ENCODE measurements around the gene PLEKHF1. TPM values are rescaled to one million over a fixed set of nuclear protein-coding genes. Genes with fewer than 3 reads are reported as not detected.

The PLEKHF1 gene
- total and polyA plus RNA-seq, 2 experiments from 2014 or later, result 10.1 to 25.1 TPM

DNA sequence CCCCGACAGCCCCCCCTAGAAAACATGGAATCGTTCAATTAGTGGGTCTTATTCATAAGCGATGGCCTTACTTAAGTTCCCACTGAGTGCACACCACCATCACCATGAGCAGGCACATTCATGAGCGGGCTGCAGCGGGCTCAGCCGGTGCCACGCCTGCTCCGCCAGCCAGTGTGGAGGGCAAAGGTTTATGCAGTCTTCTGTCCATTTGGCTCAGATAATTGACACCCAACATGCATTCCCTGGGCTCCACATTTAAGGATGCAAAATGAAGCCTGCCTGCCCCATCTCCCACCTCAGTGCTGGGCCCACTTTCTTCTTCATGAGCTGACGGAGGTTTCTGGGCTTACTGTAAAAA, 37.7 kb downstream of the PLEKHF1 start (continued):
- TF ChIP-seq, protein P1, sequence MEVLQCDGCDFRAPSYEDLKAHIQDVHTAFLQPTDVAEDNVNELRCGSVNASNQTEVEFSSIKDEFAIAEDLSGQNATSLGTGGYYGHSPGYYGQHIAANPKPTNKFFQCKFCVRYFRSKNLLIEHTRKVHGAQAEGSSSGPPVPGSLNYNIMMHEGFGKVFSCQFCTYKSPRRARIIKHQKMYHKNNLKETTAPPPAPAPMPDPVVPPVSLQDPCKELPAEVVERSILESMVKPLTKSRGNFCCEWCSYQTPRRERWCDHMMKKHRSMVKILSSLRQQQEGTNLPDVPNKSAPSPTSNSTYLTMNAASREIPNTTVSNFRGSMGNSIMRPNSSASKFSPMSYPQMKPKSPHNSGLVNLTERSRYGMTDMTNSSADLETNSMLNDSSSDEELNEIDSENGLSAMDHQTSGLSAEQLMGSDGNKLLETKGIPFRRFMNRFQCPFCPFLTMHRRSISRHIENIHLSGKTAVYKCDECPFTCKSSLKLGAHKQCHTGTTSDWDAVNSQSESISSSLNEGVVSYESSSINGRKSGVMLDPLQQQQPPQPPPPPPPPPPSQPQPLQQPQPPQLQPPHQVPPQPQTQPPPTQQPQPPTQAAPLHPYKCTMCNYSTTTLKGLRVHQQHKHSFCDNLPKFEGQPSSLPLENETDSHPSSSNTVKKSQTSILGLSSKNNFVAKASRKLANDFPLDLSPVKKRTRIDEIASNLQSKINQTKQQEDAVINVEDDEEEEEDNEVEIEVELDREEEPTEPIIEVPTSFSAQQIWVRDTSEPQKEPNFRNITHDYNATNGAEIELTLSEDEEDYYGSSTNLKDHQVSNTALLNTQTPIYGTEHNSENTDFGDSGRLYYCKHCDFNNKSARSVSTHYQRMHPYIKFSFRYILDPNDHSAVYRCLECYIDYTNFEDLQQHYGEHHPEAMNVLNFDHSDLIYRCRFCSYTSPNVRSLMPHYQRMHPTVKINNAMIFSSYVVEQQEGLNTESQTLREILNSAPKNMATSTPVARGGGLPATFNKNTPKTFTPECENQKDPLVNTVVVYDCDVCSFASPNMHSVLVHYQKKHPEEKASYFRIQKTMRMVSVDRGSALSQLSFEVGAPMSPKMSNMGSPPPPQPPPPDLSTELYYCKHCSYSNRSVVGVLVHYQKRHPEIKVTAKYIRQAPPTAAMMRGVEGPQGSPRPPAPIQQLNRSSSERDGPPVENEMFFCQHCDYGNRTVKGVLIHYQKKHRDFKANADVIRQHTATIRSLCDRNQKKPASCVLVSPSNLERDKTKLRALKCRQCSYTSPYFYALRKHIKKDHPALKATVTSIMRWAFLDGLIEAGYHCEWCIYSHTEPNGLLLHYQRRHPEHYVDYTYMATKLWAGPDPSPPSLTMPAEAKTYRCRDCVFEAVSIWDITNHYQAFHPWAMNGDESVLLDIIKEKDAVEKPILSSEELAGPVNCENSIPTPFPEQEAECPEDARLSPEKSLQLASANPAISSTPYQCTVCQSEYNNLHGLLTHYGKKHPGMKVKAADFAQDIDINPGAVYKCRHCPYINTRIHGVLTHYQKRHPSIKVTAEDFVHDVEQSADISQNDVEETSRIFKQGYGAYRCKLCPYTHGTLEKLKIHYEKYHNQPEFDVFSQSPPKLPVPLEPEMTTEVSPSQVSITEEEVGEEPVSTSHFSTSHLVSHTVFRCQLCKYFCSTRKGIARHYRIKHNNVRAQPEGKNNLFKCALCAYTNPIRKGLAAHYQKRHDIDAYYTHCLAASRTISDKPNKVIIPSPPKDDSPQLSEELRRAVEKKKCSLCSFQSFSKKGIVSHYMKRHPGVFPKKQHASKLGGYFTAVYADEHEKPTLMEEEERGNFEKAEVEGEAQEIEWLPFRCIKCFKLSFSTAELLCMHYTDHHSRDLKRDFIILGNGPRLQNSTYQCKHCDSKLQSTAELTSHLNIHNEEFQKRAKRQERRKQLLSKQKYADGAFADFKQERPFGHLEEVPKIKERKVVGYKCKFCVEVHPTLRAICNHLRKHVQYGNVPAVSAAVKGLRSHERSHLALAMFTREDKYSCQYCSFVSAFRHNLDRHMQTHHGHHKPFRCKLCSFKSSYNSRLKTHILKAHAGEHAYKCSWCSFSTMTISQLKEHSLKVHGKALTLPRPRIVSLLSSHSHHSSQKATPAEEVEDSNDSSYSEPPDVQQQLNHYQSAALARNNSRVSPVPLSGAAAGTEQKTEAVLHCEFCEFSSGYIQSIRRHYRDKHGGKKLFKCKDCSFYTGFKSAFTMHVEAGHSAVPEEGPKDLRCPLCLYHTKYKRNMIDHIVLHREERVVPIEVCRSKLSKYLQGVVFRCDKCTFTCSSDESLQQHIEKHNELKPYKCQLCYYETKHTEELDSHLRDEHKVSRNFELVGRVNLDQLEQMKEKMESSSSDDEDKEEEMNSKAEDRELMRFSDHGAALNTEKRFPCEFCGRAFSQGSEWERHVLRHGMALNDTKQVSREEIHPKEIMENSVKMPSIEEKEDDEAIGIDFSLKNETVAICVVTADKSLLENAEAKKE (CRISPR knock-in tag; IDR thresholded peaks at IDR 0.05), result no peak
- TF ChIP-seq POLR2AphosphoS5 (IDR thresholded peaks at IDR 0.05; ENCODE audit: low read depth), result no peak

DNA sequence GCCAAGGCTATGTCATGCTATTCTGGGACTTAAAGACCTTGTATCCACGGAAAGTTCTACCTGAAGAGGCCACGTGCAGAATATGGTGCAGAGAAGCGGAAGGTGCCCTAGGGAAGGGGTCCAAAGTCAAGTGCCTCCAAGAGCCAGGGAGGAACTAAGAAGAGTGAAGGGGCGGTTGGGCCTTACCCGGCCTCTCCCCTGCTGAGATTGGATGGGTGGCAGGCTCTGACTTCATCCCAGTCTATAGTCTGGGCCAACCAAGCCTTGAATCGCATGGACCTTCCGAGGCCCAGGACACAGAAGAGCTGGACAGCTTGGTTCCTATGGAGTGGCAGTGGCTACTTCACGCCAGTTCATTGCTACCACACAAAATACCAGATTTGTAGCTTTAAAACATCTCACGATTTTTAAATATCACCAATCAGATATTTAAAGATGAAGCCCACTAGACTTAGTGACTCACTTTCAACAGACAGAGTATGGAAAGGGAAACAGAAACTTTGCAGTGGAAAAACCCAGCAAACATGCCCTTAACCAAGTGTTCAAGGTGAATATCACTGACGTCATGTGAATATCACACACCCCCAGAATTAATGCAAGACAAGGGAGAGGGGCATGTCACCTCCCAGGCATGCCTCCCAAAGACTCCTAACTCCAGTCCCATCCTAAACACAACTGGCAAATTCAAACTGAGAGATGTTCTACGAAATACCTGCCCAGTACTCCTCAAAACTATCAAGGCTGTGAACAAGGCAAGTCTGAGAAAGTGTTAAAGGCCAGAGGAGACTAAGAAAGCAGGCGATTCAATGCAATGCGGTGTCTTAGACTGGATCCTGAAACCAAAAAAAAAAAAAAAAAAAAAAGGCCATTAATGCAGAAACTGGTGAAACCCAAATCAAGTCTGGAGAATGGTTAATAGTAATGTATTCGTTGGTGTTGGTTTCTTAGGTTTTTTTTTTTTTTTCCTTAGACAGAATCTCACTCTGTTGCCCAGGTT, 39.6 kb downstream of the PLEKHF1 start:
- 0 out of 2 replicates have a peak overlapping the region, but pooled peaks have one; percentile 45 for H3K27ac Mint-ChIP-seq
- TF ChIP-seq JUNB (IDR thresholded peaks at IDR 0.05; ENCODE audit: unreplicated experiment), result no peak
- TF ChIP-seq, protein P2, sequence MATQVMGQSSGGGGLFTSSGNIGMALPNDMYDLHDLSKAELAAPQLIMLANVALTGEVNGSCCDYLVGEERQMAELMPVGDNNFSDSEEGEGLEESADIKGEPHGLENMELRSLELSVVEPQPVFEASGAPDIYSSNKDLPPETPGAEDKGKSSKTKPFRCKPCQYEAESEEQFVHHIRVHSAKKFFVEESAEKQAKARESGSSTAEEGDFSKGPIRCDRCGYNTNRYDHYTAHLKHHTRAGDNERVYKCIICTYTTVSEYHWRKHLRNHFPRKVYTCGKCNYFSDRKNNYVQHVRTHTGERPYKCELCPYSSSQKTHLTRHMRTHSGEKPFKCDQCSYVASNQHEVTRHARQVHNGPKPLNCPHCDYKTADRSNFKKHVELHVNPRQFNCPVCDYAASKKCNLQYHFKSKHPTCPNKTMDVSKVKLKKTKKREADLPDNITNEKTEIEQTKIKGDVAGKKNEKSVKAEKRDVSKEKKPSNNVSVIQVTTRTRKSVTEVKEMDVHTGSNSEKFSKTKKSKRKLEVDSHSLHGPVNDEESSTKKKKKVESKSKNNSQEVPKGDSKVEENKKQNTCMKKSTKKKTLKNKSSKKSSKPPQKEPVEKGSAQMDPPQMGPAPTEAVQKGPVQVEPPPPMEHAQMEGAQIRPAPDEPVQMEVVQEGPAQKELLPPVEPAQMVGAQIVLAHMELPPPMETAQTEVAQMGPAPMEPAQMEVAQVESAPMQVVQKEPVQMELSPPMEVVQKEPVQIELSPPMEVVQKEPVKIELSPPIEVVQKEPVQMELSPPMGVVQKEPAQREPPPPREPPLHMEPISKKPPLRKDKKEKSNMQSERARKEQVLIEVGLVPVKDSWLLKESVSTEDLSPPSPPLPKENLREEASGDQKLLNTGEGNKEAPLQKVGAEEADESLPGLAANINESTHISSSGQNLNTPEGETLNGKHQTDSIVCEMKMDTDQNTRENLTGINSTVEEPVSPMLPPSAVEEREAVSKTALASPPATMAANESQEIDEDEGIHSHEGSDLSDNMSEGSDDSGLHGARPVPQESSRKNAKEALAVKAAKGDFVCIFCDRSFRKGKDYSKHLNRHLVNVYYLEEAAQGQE (IDR thresholded peaks at IDR 0.05; ENCODE audit: unreplicated experiment), result no peak
- TF ChIP-seq, protein P3, sequence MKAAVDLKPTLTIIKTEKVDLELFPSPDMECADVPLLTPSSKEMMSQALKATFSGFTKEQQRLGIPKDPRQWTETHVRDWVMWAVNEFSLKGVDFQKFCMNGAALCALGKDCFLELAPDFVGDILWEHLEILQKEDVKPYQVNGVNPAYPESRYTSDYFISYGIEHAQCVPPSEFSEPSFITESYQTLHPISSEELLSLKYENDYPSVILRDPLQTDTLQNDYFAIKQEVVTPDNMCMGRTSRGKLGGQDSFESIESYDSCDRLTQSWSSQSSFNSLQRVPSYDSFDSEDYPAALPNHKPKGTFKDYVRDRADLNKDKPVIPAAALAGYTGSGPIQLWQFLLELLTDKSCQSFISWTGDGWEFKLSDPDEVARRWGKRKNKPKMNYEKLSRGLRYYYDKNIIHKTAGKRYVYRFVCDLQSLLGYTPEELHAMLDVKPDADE (IDR thresholded peaks at IDR 0.05), result no peak
- no peak for TF ChIP-seq NANOG (IDR thresholded peaks at IDR 0.05; ENCODE audit: borderline replicate concordance)
- no peak for TF ChIP-seq ZNF114 (CRISPR knock-in tag; IDR thresholded peaks at IDR 0.05)
- TF ChIP-seq EZH2 (IDR thresholded peaks at IDR 0.05; ENCODE audit: low read depth, unreplicated experiment), result no peak
- TF ChIP-seq, protein P4, sequence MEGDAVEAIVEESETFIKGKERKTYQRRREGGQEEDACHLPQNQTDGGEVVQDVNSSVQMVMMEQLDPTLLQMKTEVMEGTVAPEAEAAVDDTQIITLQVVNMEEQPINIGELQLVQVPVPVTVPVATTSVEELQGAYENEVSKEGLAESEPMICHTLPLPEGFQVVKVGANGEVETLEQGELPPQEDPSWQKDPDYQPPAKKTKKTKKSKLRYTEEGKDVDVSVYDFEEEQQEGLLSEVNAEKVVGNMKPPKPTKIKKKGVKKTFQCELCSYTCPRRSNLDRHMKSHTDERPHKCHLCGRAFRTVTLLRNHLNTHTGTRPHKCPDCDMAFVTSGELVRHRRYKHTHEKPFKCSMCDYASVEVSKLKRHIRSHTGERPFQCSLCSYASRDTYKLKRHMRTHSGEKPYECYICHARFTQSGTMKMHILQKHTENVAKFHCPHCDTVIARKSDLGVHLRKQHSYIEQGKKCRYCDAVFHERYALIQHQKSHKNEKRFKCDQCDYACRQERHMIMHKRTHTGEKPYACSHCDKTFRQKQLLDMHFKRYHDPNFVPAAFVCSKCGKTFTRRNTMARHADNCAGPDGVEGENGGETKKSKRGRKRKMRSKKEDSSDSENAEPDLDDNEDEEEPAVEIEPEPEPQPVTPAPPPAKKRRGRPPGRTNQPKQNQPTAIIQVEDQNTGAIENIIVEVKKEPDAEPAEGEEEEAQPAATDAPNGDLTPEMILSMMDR (conservative IDR thresholded peaks at IDR 0.05; ENCODE audit: low read depth in 2 of 2), result no peak
- TF ChIP-seq CREB1 (CRISPR knock-in tag; IDR thresholded peaks at IDR 0.05; ENCODE audit: low read depth), result no peak
- Histone ChIP-seq H2AFZ (no peak overlapping the region), H3K4me3 (no peak overlapping the region), H3K4me1 (ENCODE audit: insufficient read depth) (no peaks in the 10 kb centered on the region), H3K27ac (ENCODE audit: low read depth) (no peak overlapping the region), H4K20me1 (replicated peaks; ENCODE audit: insufficient read depth) (no peaks in the 10 kb centered on the region), H3K36me3 (ENCODE audit: insufficient read depth) (no peaks in the 10 kb centered on the region), H3K27me3 (ENCODE audit: insufficient read depth) (no peaks in the 10 kb centered on the region), H3F3A (replicated peaks; ENCODE audit: low read depth) (no peaks in the 10 kb centered on the region), H3K79me2 (replicated peaks; ENCODE audit: insufficient read depth) (no peaks in the 10 kb centered on the region), H3K4me2 (no peak overlapping the region), H3K9me2 (ENCODE audit: insufficient read depth) (no peaks in the 10 kb centered on the region)
- H3K4me3 Mint-ChIP-seq, result no peak overlapping the region
- no peak for ATAC-seq
- no peaks in the 10 kb centered on the region for H3K36me3 Mint-ChIP-seq (ENCODE audit: low read depth)
- no peak for DNase-seq (ENCODE audit: low spot score)
- peaks cover 3% of the 10 kb centered on the region for H3K27me3 Mint-ChIP-seq (ENCODE audit: insufficient read depth, low read depth, poor library complexity)
- H3K9me3 Mint-ChIP-seq, result no peaks in the 10 kb centered on the region
- H3K4me1 Mint-ChIP-seq, result no peaks in the 10 kb centered on the region

All from GM23338 (cell line).